Trophoblast cell (in vitro differentiated cells and primary cell): ENCODE data around the gene STMP1.
"Not testable (repeated sequence)": the region's sequence is repeated elsewhere in the genome, so short reads cannot be mapped to it uniquely, and the experiment has no call there.

Experiments
- DNase-seq, 2 donors: peaks; one replicate each; pipeline ENCODE4 v3.0.0-alpha.2; 2016
- H2AFZ ChIP-seq: 2 replicates; pipeline ENCODE4 v1.6.1; 2013; ENCODE audit warnings: low read length, moderate library complexity, mild to moderate bottlenecking; ENCODE audit not compliant: insufficient read depth, poor library complexity
- H2AK5ac ChIP-seq: 2 replicates; pipeline ENCODE4 v1.6.1; 2013; ENCODE audit warnings: mild to moderate bottlenecking, low read length
- H2BK120ac ChIP-seq: 2 replicates; pipeline ENCODE4 v1.6.1; 2013; ENCODE audit warnings: low read length, mild to moderate bottlenecking, moderate library complexity; ENCODE audit not compliant: insufficient read depth, poor library complexity
- H2BK12ac ChIP-seq: 2 replicates; pipeline ENCODE4 v1.6.1; 2013; ENCODE audit warnings: mild to moderate bottlenecking, low read length, moderate library complexity
- H2BK5ac ChIP-seq: 2 replicates; pipeline ENCODE4 v1.6.1; 2013; ENCODE audit warnings: low read length, low read depth, moderate library complexity, mild to moderate bottlenecking; ENCODE audit not compliant: poor library complexity
- H3K14ac ChIP-seq: 2 replicates; pipeline ENCODE4 v1.6.1; 2013; ENCODE audit warnings: mild to moderate bottlenecking, low read length
- H3K18ac ChIP-seq: 2 replicates; pipeline ENCODE4 v1.6.1; 2013; ENCODE audit warnings: mild to moderate bottlenecking, low read length
- H3K23ac ChIP-seq: 2 replicates; pipeline ENCODE4 v1.6.1; 2013; ENCODE audit warnings: low read length
- H3K27ac ChIP-seq: 2 replicates; pipeline ENCODE4 v1.5.1; 2013; ENCODE audit warnings: low read depth, mild to moderate bottlenecking, inconsistent platforms, low read length, moderate library complexity
- H3K27me3 ChIP-seq: 2 replicates; pipeline ENCODE4 v1.6.1; 2013; ENCODE audit warnings: inconsistent platforms, mild to moderate bottlenecking, low read length, moderate library complexity; ENCODE audit not compliant: insufficient read depth
- H3K36me3 ChIP-seq, 2 experiments: 1 replicate in 1 of 2; 2 replicates in 1 of 2; pipeline ENCODE4 v1.6.1; 2013; ENCODE audit warnings: low read length in 2 of 2, mild to moderate bottlenecking in 2 of 2, moderate library complexity in 1 of 2; ENCODE audit not compliant: insufficient read depth in 2 of 2, control insufficient read depth in 1 of 2
- H3K4ac ChIP-seq: 2 replicates; pipeline ENCODE4 v1.6.1; 2013; ENCODE audit warnings: low read depth, mild to moderate bottlenecking, low read length, moderate library complexity
- H3K4me1 ChIP-seq, 2 experiments: 1 replicate in 1 of 2; 2 replicates in 1 of 2; pipeline ENCODE4 v1.6.1; 2013; ENCODE audit warnings: low read length in 2 of 2, mild to moderate bottlenecking in 2 of 2, moderate library complexity in 1 of 2; ENCODE audit not compliant: insufficient read depth in 2 of 2, control insufficient read depth in 1 of 2
- H3K4me2 ChIP-seq: 2 replicates; pipeline ENCODE4 v1.6.1; 2013; ENCODE audit warnings: inconsistent platforms, mild to moderate bottlenecking, low read length, moderate library complexity
- H3K4me3 ChIP-seq: 2 replicates; pipeline ENCODE4 v1.5.1; 2013; ENCODE audit warnings: mild to moderate bottlenecking, low read depth, low read length, inconsistent platforms
- H3K79me1 ChIP-seq: one replicate; pipeline ENCODE4 v1.6.1; 2013; ENCODE audit warnings: low read length
- H3K79me2 ChIP-seq: 2 replicates; pipeline ENCODE4 v1.6.1; 2013; ENCODE audit warnings: low read length, mild to moderate bottlenecking; ENCODE audit not compliant: control insufficient read depth, insufficient read depth, poor library complexity
- H3K9ac ChIP-seq: 2 replicates; pipeline ENCODE4 v1.6.1; 2013; ENCODE audit warnings: mild to moderate bottlenecking, low read length
- H3K9me3 ChIP-seq: 2 replicates; pipeline ENCODE4 v1.6.1; 2013; ENCODE audit warnings: low read depth, mild to moderate bottlenecking, control low read depth, inconsistent platforms, low read length; ENCODE audit not compliant: insufficient read depth
- H4K12ac ChIP-seq: 2 replicates; pipeline ENCODE4 v1.6.1; 2013; ENCODE audit warnings: low read depth, mild to moderate bottlenecking, low read length, moderate library complexity
- H4K8ac ChIP-seq: 2 replicates; pipeline ENCODE4 v1.6.1; 2013; ENCODE audit warnings: low read depth, mild to moderate bottlenecking, low read length, moderate library complexity
- H4K91ac ChIP-seq: one replicate; pipeline ENCODE4 v1.6.1; 2013; ENCODE audit warnings: low read depth, mild to moderate bottlenecking, low read length, moderate library complexity
- WGBS: extraction: QIAGEN DNeasy Blood & Tissue Kit; methylation state at CpG from one replicate; pipeline ENCODE4 v1.1.7; 2013; ENCODE audit warnings: missing lambda C conversion rate; ENCODE audit not compliant: insufficient read length, insufficient coverage; ENCODE audit errors: extremely low coverage; 5-methylcytosine and 5-hydroxymethylcytosine counted together

STMP1 gene

DNA sequence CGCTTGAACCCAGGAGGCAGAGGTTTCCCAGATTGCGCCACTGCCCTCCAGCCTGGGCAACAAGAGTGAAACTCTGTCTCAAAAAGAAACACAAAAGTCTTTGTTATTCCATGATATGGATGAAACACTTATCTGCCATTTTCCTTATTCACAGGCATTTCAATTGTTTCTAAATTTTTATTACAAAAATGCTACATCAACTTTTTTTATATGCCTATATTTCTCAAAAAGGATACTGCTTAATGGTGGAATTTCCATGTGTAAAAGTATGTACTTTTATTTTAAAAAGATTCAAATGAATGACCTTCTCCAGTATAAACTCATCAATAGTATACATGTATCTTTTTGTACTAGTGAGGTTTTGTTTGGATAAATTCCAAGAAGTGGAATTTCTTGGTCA is 41.9 kb upstream of the STMP1 start:
- Histone ChIP-seq H3K9ac (no peak overlapping the region), H3K36me3 (peaks cover 21 to 35% of the 10 kb centered on the region in 2 experiments), H3K79me2 (no peaks in the 10 kb centered on the region), H4K91ac (no peak overlapping the region), H3K23ac (no peak overlapping the region), H3K4me3 (no peak overlapping the region), H3K27me3 (no peaks in the 10 kb centered on the region), H2AFZ (no peak overlapping the region), H4K12ac (no peak overlapping the region), H3K14ac (no peak overlapping the region), H2BK120ac (no peak overlapping the region), H2BK12ac (no peak overlapping the region), H2BK5ac (no peak overlapping the region), H3K79me1 (no peaks in the 10 kb centered on the region), H3K4ac (no peak overlapping the region), H3K9me3 (no peaks in the 10 kb centered on the region), H4K8ac (no peak overlapping the region), H3K4me2 (no peak overlapping the region), H3K27ac (no peak overlapping the region), H3K18ac (no peak overlapping the region), H3K4me1 (no peaks in the 10 kb centered on the region), H2AK5ac (no peak overlapping the region)
- no peak for DNase-seq
- WGBS = no CpG with 5 or more reads among the region's 2 CpGs

DNA sequence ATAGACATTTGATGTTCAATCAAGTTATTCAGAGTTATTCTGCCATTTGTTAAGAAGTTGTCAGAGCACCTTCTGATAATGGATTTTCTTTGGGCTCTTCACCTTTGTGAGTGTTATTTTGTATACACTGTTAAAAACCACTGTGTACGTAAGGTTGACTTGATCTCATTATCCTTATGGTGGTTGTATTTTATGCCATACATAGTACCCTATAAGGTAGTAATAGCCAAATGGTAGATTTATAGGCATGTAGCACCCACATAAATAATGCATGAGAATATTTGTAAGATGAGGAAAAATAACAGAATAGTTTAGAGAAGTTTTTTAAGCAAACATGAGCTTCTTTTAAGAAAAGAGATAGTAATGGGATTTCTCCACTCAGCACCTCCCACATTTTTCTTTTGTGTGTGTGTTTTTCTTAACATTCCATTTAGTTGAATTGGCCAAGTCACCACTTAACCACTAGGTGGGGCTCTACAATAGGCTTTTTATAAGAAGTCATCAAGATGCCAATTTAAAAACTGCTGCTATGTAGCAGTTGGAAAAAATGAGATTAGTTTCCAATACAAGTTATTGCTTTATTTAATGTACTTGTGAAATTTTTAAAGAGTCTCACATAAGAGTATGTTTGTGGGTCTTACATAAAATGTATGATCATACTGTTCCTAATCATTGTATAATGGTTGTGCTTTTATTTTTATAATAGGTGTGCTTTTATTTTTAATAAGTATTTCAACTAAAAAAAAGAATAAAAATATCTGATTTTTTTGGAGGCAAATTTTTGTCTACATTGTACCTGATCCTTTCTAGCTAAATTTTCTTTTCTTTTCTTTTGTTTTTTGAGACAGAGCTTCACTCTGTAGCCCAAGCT is 41.1 kb upstream of the STMP1 start:
- no peaks in the 10 kb centered on the region for H3K9me3 ChIP-seq
- H2BK12ac ChIP-seq = no peak overlapping the region
- whole genome bisulfite sequencing = no CpG with 5 or more reads among the region's 1 CpG
- no peak overlapping the region for H2AFZ ChIP-seq
- H3K9ac ChIP-seq = no peak overlapping the region
- H4K8ac ChIP-seq = no peak overlapping the region
- no peaks in the 10 kb centered on the region for H3K4me1 ChIP-seq
- H3K4me2 ChIP-seq = no peak overlapping the region
- H3K79me2 ChIP-seq = no peaks in the 10 kb centered on the region
- H3K23ac ChIP-seq = no peak overlapping the region
- H4K12ac ChIP-seq = no peak overlapping the region
- H3K4ac ChIP-seq = no peak overlapping the region
- no peak overlapping the region for H2BK5ac ChIP-seq
- H3K36me3 ChIP-seq = peaks cover 21 to 38% of the 10 kb centered on the region in 2 experiments
- peak; percentile 60 to 89 for DNase-seq
- H3K27me3 ChIP-seq = no peaks in the 10 kb centered on the region
- H3K14ac ChIP-seq = no peak overlapping the region
- no peak overlapping the region for H2AK5ac ChIP-seq
- no peak overlapping the region for H3K18ac ChIP-seq
- no peak overlapping the region for H4K91ac ChIP-seq
- no peak overlapping the region for H3K4me3 ChIP-seq
- no peaks in the 10 kb centered on the region for H3K79me1 ChIP-seq
- no peak overlapping the region for H3K27ac ChIP-seq
- H2BK120ac ChIP-seq = no peak overlapping the region

DNA sequence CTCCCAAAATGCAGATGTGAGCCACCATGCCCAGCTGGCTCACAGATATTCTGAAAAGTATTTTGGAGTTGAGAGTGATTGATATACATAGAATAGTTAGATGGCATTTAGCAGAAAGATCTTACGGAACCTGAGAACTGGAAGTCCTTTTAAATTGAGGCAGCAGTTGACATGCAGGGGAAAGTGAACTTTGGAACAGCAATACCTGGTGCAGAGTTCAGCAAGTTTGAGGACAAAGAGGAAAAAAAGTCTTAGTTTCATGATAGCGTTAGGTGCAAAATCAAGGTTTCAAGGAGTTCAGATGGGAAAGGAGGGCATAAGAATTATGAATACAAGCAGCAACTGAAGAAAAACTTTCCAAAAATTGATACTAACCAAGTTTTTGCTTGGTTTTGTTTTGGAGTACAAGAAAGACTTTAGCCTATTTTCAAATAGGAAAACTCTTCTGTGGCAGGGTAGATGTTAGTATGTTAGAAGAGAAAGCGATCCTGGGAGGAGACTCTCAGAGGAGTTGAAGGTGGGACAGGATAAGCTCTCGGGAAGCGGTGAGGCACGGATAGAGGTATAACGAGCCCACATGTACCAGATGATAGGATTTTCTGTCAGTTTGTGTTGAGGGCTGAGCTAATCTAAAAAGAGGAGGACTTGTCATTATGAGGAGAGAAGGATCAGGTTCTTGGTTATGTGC is 28.0 kb upstream of the STMP1 start:
- H3K4me3 ChIP-seq = no peak overlapping the region
- WGBS = no CpG with 5 or more reads among the region's 7 CpGs
- H2BK120ac ChIP-seq = no peak overlapping the region
- no peak overlapping the region for H2BK12ac ChIP-seq
- no peak overlapping the region for H3K18ac ChIP-seq
- no peaks in the 10 kb centered on the region for H3K79me2 ChIP-seq
- no peak overlapping the region for H4K8ac ChIP-seq
- no peak overlapping the region for H2AFZ ChIP-seq
- no peak overlapping the region for H3K27ac ChIP-seq
- no peaks in the 10 kb centered on the region for H3K79me1 ChIP-seq
- H3K36me3 ChIP-seq = peaks cover 18 to 31% of the 10 kb centered on the region in 2 experiments
- no peak overlapping the region for H3K9ac ChIP-seq
- H3K14ac ChIP-seq = no peak overlapping the region
- DNase-seq = no peak
- no peaks in the 10 kb centered on the region for H3K9me3 ChIP-seq
- H3K4ac ChIP-seq = no peak overlapping the region
- H2BK5ac ChIP-seq = no peak overlapping the region
- H3K23ac ChIP-seq = no peak overlapping the region
- no peak overlapping the region for H4K91ac ChIP-seq
- no peaks in the 10 kb centered on the region for H3K27me3 ChIP-seq
- H2AK5ac ChIP-seq = no peak overlapping the region
- H4K12ac ChIP-seq = no peak overlapping the region
- H3K4me2 ChIP-seq = no peak overlapping the region
- H3K4me1 ChIP-seq = no peaks in the 10 kb centered on the region

DNA sequence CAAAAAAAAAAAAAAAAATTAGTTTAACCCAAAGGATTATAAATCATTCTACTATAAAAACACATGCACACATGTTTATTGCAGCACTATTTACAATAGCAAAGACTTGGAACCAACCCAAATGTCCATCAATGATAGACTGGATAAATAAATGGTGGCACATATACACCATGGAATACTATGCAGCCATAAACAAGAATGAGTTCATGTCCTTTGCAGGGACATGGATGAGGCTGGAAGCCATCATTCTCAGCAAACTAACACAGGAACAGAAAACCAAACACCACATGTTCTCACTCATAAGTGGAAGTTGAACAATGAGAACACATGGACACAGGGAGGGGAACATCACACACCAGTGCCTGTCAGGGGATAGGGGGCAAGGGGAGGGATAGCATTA is 22.6 kb upstream of the STMP1 start:
- H4K12ac ChIP-seq, H3K4me1 ChIP-seq, H3K14ac ChIP-seq, H3K27ac ChIP-seq, H2BK5ac ChIP-seq, H2BK12ac ChIP-seq, H4K91ac ChIP-seq, H3K4ac ChIP-seq, H2AK5ac ChIP-seq, H3K4me3 ChIP-seq, H2BK120ac ChIP-seq, H3K4me2 ChIP-seq, H3K23ac ChIP-seq, H3K79me2 ChIP-seq, H3K79me1 ChIP-seq, H3K9me3 ChIP-seq, H4K8ac ChIP-seq, H3K27me3 ChIP-seq, DNase-seq, H2AFZ ChIP-seq, H3K9ac ChIP-seq, H3K18ac ChIP-seq: not testable (repeated sequence)
- peaks cover 22 to 36% of the 10 kb centered on the region in 2 experiments for H3K36me3 ChIP-seq
